Lung (tissue), 12 donors: ENCODE data around the gene UBE2D1. TPM values are rescaled to one million over a fixed set of nuclear protein-coding genes. Genes with fewer than 3 reads are reported as not detected.

Source experiments
- ATAC-seq: fragments of 200-7000 bp; cut with Tn5 transposase; one replicate; pipeline ENCODE4 v1.9.1; 2020; ENCODE audit warnings: moderate number of reproducible peaks; ENCODE audit not compliant: insufficient read depth, low FRiP score
- DNase-seq, 3 donors: peaks; one replicate each; pipeline ENCODE4 v3.0.0-alpha.2; 2013 to 2017
- H3K27ac ChIP-seq, 2 donors: one replicate each; pipeline ENCODE4 v1.5.1; 2013; ENCODE audit warnings: mild to moderate bottlenecking in 2 of 2, moderate library complexity in 2 of 2, control low read depth in 1 of 2, inconsistent platforms in 1 of 2, low read depth in 1 of 2, low read length in 1 of 2
- H3K27me3 ChIP-seq, 3 donors: one replicate each; pipeline ENCODE4 v1.5.1; 2013; ENCODE audit warnings: low read length in 2 of 3; ENCODE audit not compliant: control insufficient read depth in 3 of 3, insufficient read depth in 3 of 3
- H3K36me3 ChIP-seq, 4 donors: one replicate each; pipeline ENCODE4 v1.5.1; 2013; ENCODE audit warnings: low read length in 4 of 4, mild to moderate bottlenecking in 1 of 4, moderate library complexity in 1 of 4; ENCODE audit not compliant: control insufficient read depth in 4 of 4, insufficient read depth in 4 of 4
- H3K4me1 ChIP-seq, 5 donors: one replicate each; pipeline ENCODE4 v1.5.1; 2013; ENCODE audit warnings: low read length in 5 of 5, mild to moderate bottlenecking in 2 of 5, moderate library complexity in 1 of 5; ENCODE audit not compliant: control insufficient read depth in 5 of 5, insufficient read depth in 5 of 5
- H3K4me3 ChIP-seq: one replicate; pipeline ENCODE4 v1.5.1; 2013; ENCODE audit warnings: mild to moderate bottlenecking, control low read depth, moderate library complexity
- H3K9ac ChIP-seq, 2 donors: one replicate each; pipeline ENCODE4 v1.5.1; 2013; ENCODE audit warnings: low read length in 2 of 2, control low read depth in 1 of 2; ENCODE audit not compliant: insufficient read depth in 1 of 2
- H3K9me3 ChIP-seq, 4 donors: one replicate each; pipeline ENCODE4 v1.5.1; 2013; ENCODE audit warnings: low read length in 3 of 4, mild to moderate bottlenecking in 1 of 4, moderate library complexity in 1 of 4; ENCODE audit not compliant: control insufficient read depth in 4 of 4, insufficient read depth in 3 of 4
- CTCF ChIP-seq: IDR thresholded peaks from 2 replicates; pipeline ENCODE4 v1.5.1; 2012; ENCODE audit warnings: mild to moderate bottlenecking; ENCODE audit errors: control extremely low read depth, extremely low read depth
- WGBS, 2 donors: extraction: QIAGEN DNeasy Blood & Tissue Kit; methylation state at CpG; one replicate each; pipeline ENCODE4 v1.1.7; 2013; 5-methylcytosine and 5-hydroxymethylcytosine counted together
- polyA plus RNA-seq, 2 donors: library from polyadenylated mRNA; stranded (reverse); fragments of 200-250 nt; gene quantifications; one replicate each; pipeline ENCODE4 v1.2.1, GENCODE V29; 2013
- total RNA-seq, 2 donors: library from RNA; depleted of rRNA in 1 of 2; stranded (reverse); fragments of >200 nt in 1 of 2; gene quantifications; one replicate each; pipeline ENCODE4 v1.2.1, GENCODE V29; 2014 to 2021
- donor health status: control.
- donor health status: control.
- donor health status: Bipolar disorder and iron deficiency.
- donor health status: healthy.
- donor health status: DM: yes; HTN: yes; CAD: no.

Gene UBE2D1
- total and polyA plus RNA-seq, 4 donors, result 15.6 to 30.5 (median 21.0) TPM

- H3K36me3 ChIP-seq, result peaks cover 0 to 2% (median 0%) of the 10 kb centered on the region in 4 donors
- no peak for TF ChIP-seq CTCF
- DNase-seq (no peak), ATAC-seq (no peak)
- H3K27me3 ChIP-seq, result no peaks in the 10 kb centered on the region
- H3K27ac ChIP-seq, result no peak overlapping the region
- no peak overlapping the region for H3K4me3 ChIP-seq
- no peak overlapping the region for H3K9ac ChIP-seq
- no peaks in the 10 kb centered on the region for H3K9me3 ChIP-seq
- WGBS, 2 donors, result 81 to 82% methylated on average over 4 of the region's 4 CpGs
- peaks cover 0 to 7% (median 0%) of the 10 kb centered on the region in 5 donors for H3K4me1 ChIP-seq
Measured at GRCh38 chr10:58372607-58373441, 38.0 kb downstream of the UBE2D1 start.

DNA sequence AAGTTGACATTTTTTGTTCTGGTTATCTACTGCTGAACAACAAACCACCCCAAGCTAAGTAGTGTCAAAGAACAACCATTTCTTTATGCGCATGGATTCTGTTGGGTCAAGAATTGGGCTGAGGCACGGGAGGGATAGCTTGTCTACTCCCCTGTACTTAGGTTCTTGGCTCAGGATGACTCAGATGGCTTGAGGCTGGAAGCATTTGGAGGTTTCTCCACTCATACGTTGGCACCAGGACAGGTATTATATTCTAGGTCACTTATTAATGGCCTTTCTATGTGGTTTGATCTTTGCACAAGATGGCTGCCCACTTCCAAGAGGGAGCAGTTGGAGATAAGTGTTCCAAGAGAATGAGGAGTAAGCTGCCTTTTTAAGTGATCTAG is 38.6 kb downstream of the UBE2D1 start:
- Histone ChIP-seq H3K36me3 (peaks cover 0 to 2% (median 0%) of the 10 kb centered on the region in 4 donors), H3K9me3 (no peaks in the 10 kb centered on the region), H3K4me3 (no peak overlapping the region), H3K27me3 (no peaks in the 10 kb centered on the region), H3K27ac (no peak overlapping the region), H3K4me1 (peaks cover 0 to 7% (median 0%) of the 10 kb centered on the region in 5 donors), H3K9ac (no peak overlapping the region)
- 83 to 94% methylated on average over 3 of the region's 3 CpGs for WGBS, 2 donors
- ATAC-seq (no peak), DNase-seq (no peak)
- TF ChIP-seq CTCF, result no peak

- no peak for TF ChIP-seq CTCF
Measured at GRCh38 chr10:58382489-58382995, 47.7 kb downstream of the UBE2D1 start.

More at GRCh38 chr10:58382489-58382995, 47.7 kb downstream of the UBE2D1 start:
- Histone ChIP-seq H3K27ac (no peak overlapping the region), H3K4me3 (no peak overlapping the region), H3K4me1 (peaks cover 0 to 17% (median 8%) of the 10 kb centered on the region in 5 donors), H3K36me3 (peaks cover 0 to 4% (median under 1%) of the 10 kb centered on the region in 4 donors), H3K9ac (no peak overlapping the region), H3K9me3 (no peaks in the 10 kb centered on the region), H3K27me3 (no peaks in the 10 kb centered on the region)
- ATAC-seq (no peak), DNase-seq (no peak)
- WGBS, 2 donors, result 85 to 90% methylated on average over 2 of the region's 2 CpGs
